ENCODE results near the gene ATXN7L1. TPM values are rescaled to one million over a fixed set of nuclear protein-coding genes. Genes with fewer than 3 reads are reported as not detected.

ATXN7L1 gene
- polyA plus RNA-seq, 1 of the 3 experiments (the other 2 are of a cell fraction): 6.0 TPM

DNA sequence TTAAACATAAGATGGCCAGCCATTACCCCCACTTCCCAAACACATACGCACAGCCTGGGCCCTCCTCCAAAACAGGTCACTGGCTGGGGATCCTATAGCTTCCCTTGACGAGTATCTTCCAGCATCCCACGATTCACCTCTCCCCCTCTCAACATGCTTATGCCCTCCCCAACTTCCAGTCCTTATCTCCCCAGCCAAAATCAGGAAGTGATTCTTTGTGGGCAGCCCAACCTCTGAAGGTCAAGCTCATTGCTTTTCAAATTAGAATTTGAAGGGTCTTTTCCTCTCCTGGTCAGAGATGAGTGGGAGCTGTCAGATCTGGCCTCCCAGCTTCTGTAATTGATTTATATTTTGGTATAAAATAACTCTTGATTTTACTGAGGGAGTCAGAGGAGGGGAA lies 133.6 kb downstream of the ATXN7L1 start:
- Histone ChIP-seq H3K9me2 (no peaks in the 10 kb centered on the region), H4K20me1 (ENCODE audit: insufficient read depth) (no peaks in the 10 kb centered on the region), H3K4me1 (ENCODE audit: control insufficient read depth in 1 of 2, insufficient read depth in 2 of 2, low read depth in 1 of 2, low read length in 1 of 2) (no peaks in the 10 kb centered on the region; a peak in 1 of 4 replicates), H3K27me3 (ENCODE audit: insufficient read depth) (no peaks in the 10 kb centered on the region), H3K9me3 (no peaks in the 10 kb centered on the region), H3K79me2 (ENCODE audit: insufficient read depth) (no peaks in the 10 kb centered on the region), H3K27ac (ENCODE audit: low read depth in 2 of 2, low read length in 1 of 2) (no peak overlapping the region), H3K4me3 (ENCODE audit: low read depth in 2 of 2, low read length in 1 of 2) (no peak overlapping the region), H3K4me2 (no peak overlapping the region), H3K9ac (no peak overlapping the region), H3K36me3 (replicated peaks in 1 of 2; ENCODE audit: control insufficient read depth in 1 of 2, insufficient read depth in 2 of 2, low read length in 1 of 2) (no peaks in the 10 kb centered on the region), H3F3A (replicated peaks; ENCODE audit: insufficient read depth) (no peaks in the 10 kb centered on the region), H2AFZ (ENCODE audit: low read depth) (no peak overlapping the region)
- TF ChIP-seq MXI1 (IDR thresholded peaks at IDR 0.05; ENCODE audit: low read depth, low read length) (no peak), NFIC (IDR thresholded peaks at IDR 0.05; ENCODE audit: borderline replicate concordance) (no peak), RCOR1 (IDR thresholded peaks at IDR 0.05; ENCODE audit: low read length) (no peak), EZH2phosphoT487 (IDR thresholded peaks at IDR 0.05; ENCODE audit: borderline replicate concordance, low read depth) (no peak), TEAD4 (IDR thresholded peaks at IDR 0.05; ENCODE audit: borderline replicate concordance, insufficient read depth) (no peak), JUND (IDR thresholded peaks at IDR 0.05) (no peak), FOSL2 (IDR thresholded peaks at IDR 0.05; ENCODE audit: borderline replicate concordance, low read depth) (no peak), RFX5 (IDR thresholded peaks at IDR 0.05; ENCODE audit: low read length) (no peak), TAF1 (IDR thresholded peaks at IDR 0.05; ENCODE audit: borderline replicate concordance, low read depth, low read length) (no peak), GATA2 (CRISPR knock-in tag; IDR thresholded peaks at IDR 0.05) (no peak), FOXJ3 (CRISPR knock-in tag; IDR thresholded peaks at IDR 0.05) (no peak)
- TF ChIP-seq, protein P1, sequence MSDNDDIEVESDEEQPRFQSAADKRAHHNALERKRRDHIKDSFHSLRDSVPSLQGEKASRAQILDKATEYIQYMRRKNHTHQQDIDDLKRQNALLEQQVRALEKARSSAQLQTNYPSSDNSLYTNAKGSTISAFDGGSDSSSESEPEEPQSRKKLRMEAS (IDR thresholded peaks at IDR 0.05; ENCODE audit: low read depth): no peak
- TF ChIP-seq, protein P2, sequence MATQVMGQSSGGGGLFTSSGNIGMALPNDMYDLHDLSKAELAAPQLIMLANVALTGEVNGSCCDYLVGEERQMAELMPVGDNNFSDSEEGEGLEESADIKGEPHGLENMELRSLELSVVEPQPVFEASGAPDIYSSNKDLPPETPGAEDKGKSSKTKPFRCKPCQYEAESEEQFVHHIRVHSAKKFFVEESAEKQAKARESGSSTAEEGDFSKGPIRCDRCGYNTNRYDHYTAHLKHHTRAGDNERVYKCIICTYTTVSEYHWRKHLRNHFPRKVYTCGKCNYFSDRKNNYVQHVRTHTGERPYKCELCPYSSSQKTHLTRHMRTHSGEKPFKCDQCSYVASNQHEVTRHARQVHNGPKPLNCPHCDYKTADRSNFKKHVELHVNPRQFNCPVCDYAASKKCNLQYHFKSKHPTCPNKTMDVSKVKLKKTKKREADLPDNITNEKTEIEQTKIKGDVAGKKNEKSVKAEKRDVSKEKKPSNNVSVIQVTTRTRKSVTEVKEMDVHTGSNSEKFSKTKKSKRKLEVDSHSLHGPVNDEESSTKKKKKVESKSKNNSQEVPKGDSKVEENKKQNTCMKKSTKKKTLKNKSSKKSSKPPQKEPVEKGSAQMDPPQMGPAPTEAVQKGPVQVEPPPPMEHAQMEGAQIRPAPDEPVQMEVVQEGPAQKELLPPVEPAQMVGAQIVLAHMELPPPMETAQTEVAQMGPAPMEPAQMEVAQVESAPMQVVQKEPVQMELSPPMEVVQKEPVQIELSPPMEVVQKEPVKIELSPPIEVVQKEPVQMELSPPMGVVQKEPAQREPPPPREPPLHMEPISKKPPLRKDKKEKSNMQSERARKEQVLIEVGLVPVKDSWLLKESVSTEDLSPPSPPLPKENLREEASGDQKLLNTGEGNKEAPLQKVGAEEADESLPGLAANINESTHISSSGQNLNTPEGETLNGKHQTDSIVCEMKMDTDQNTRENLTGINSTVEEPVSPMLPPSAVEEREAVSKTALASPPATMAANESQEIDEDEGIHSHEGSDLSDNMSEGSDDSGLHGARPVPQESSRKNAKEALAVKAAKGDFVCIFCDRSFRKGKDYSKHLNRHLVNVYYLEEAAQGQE (IDR thresholded peaks at IDR 0.05; ENCODE audit: low read depth, low read length): no peak
- TF ChIP-seq, protein P3, sequence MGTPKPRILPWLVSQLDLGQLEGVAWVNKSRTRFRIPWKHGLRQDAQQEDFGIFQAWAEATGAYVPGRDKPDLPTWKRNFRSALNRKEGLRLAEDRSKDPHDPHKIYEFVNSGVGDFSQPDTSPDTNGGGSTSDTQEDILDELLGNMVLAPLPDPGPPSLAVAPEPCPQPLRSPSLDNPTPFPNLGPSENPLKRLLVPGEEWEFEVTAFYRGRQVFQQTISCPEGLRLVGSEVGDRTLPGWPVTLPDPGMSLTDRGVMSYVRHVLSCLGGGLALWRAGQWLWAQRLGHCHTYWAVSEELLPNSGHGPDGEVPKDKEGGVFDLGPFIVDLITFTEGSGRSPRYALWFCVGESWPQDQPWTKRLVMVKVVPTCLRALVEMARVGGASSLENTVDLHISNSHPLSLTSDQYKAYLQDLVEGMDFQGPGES (IDR thresholded peaks at IDR 0.05; ENCODE audit: low read depth, low read length): no peak
- TF ChIP-seq, protein P4, sequence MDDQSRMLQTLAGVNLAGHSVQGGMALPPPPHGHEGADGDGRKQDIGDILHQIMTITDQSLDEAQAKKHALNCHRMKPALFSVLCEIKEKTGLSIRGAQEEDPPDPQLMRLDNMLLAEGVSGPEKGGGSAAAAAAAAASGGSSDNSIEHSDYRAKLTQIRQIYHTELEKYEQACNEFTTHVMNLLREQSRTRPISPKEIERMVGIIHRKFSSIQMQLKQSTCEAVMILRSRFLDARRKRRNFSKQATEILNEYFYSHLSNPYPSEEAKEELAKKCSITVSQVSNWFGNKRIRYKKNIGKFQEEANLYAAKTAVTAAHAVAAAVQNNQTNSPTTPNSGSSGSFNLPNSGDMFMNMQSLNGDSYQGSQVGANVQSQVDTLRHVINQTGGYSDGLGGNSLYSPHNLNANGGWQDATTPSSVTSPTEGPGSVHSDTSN (IDR thresholded peaks at IDR 0.05): no peak
- TF ChIP-seq, protein P5, sequence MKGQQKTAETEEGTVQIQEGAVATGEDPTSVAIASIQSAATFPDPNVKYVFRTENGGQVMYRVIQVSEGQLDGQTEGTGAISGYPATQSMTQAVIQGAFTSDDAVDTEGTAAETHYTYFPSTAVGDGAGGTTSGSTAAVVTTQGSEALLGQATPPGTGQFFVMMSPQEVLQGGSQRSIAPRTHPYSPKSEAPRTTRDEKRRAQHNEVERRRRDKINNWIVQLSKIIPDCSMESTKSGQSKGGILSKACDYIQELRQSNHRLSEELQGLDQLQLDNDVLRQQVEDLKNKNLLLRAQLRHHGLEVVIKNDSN (IDR thresholded peaks at IDR 0.05; ENCODE audit: borderline replicate concordance, low read depth): no peak
- POLR2A ChIA-PET: no interaction called here
- DNase-seq: no peak
- CTCF ChIA-PET: interaction anchor here (1.2 to 5.6 kb wide), 6 partner anchors 9 to 300 kb away, joined by 3 to 28 read pairs (median 8); no protein-coding TSS in a partner anchor
- 88% methylated on average over 3 of the region's 3 CpGs for WGBS (ENCODE audit: low lambda C conversion rate)

Measured in SK-N-SH (cell line).